WI38 (cell line): ENCODE measurements around the gene GRPEL1.

Experiments
- H3K4me3 ChIP-seq: 2 replicates; pipeline ENCODE4 v1.5.1; 2011; ENCODE audit warnings: low read depth, mild to moderate bottlenecking, control low read depth, low read length
- TF ChIP-seq, protein P1 (sequence below): IDR thresholded peaks from 2 replicates; pipeline ENCODE4 v1.5.1; 2012; ENCODE audit warnings: low read depth, mild to moderate bottlenecking, control low read depth, low read length

Gene GRPEL1

DNA sequence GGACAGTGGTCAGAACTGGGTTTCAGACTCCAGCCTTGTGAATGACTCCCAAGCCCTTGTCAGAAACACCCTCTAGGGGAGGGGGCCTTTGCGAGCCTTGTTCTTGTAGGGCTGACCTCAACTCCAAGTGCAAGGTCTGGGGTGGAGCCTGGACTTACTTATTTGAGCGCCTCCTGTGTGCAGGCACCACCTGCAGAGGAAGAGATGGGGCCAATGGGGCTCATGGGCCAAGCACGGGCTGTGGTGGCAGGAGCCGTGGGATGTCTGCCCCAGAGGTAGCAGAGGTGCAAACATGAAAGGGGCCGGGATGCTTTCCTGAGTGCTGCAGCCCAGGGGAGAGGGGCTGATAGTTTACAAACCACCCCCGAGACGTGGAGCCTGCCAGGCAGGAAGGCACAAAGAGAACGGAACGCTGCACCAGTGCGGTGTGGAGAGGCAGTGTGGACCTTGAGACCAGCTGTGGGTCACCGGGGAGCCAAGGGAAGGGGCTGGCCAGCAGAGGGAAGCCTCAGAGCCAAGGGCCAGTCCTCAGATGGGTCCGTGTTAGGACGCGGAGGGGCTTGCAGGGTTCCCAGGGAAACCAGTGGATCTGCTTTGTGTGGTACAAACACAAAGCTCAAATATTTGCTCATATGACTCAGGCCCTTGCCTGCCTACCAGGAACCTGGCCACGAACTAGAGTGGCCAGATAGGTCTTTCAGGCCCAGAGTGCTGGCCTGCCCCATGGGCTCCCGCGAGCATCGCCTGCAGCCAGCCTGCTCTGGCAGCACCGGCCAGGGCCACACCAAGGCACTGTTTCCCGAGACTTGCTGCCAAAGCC is 33.4 kb downstream of the GRPEL1 start:
- TF ChIP-seq, protein P1, sequence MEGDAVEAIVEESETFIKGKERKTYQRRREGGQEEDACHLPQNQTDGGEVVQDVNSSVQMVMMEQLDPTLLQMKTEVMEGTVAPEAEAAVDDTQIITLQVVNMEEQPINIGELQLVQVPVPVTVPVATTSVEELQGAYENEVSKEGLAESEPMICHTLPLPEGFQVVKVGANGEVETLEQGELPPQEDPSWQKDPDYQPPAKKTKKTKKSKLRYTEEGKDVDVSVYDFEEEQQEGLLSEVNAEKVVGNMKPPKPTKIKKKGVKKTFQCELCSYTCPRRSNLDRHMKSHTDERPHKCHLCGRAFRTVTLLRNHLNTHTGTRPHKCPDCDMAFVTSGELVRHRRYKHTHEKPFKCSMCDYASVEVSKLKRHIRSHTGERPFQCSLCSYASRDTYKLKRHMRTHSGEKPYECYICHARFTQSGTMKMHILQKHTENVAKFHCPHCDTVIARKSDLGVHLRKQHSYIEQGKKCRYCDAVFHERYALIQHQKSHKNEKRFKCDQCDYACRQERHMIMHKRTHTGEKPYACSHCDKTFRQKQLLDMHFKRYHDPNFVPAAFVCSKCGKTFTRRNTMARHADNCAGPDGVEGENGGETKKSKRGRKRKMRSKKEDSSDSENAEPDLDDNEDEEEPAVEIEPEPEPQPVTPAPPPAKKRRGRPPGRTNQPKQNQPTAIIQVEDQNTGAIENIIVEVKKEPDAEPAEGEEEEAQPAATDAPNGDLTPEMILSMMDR, result no peak
- H3K4me3 ChIP-seq, result no peak overlapping the region

DNA sequence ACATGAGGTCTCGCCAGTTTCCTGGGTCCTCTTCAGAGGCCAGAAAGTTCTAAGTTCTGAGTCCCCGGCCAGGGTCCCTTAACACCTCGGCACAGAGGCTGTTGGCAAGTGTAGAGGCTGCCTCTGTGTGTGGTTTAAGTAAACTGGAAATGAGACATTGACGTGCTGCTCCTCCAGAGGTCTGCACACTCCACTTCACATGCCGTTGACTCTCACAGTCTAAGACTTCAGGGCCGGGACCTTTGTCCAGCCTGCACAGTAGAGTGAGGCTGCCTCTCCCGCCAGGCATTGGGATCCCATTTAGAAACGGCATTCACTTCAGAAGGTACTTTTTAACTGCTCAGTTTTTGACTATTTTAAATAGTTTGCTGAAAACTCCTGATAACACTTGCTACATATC is 35.3 kb downstream of the GRPEL1 start:
- H3K4me3 ChIP-seq, result no peak overlapping the region
- TF ChIP-seq, protein P1, result no peak

DNA sequence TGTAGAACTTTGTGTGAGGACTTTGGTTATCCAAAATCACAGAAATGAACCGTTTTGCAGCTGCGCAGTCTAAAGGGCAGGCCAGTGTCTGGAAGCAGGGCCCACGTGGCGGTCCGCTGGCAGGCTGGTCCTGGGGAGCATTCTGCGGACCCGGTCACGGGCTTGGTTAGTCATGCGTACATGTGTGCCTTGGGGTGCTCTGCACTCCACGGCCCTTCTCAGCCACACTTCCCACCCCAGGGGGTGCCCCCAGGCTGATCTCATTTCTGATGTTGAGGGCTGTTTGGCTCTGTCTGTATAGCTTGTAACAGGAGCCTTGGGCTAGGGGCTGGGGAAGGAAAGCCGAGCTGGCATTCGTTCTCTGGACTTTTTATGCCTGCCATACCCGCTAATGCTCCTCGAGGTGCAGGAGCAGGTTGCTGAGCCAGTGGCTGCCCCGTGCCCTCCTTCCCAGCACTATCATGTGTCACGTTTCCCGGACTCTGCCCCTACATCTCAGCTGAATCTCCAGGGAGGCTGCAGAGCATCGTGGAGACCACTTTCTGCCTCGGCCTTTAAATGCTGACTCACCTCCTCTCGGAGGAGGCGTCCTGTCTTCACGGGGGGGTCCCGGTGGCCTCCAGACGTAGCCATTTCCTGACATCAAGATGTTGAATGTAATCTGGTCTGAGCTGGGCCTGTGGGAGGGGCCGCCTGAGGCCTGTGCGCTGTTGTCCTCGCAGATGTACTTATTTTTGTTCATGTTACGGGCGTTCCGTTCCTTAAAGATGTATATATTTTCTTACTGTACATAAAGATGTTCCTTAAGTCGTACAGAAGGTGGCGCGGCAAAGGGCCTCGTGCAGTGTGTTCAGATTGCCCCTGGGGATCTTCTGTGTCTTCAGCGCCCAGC is 36.1 kb downstream of the GRPEL1 start:
- TF ChIP-seq, protein P1, result no peak
- H3K4me3 ChIP-seq, result no peak overlapping the region

DNA sequence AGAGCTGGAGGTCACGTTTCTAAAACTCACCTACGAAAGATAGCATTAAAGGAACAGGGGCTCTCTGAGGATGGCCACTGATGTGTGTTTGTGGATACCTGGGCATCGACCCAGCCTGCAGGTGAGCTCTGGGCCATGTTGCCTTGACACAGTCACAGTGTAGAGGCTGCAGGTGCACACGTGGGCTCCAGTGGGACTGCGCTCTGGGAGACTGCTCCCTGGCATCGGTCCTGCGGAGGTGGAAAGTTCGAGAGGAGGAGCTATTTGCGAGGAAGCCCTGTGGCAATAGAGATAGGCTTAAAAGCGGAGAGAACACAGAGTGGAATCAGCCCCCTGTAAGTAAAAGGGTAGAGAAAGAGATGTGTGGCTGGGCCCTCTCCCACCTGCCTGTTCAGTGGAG is 37.0 kb downstream of the GRPEL1 start:
- H3K4me3 ChIP-seq, result no peak overlapping the region
- TF ChIP-seq, protein P1, result no peak

DNA sequence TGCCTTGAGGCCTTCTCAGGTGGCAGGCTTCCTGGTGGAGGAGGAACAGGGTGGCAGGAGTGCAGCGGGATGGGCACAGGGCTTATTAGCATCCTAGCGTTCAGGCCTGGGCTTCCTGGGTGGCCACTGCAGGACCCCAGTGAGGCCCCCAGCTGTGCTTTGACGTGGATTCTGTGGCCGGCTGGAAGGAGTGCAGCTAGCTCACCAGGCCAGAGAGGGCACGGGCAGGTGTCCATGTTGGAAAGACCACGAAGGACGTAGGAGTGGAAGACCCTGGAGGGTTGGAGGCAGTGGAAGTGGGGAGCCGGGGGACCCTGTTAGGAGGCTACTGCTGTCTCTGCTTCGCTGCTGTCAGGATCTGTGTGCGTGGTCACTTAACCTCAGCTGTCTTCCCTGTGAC is 37.9 kb downstream of the GRPEL1 start:
- TF ChIP-seq, protein P1, result no peak
- H3K4me3 ChIP-seq, result no peak overlapping the region

DNA sequence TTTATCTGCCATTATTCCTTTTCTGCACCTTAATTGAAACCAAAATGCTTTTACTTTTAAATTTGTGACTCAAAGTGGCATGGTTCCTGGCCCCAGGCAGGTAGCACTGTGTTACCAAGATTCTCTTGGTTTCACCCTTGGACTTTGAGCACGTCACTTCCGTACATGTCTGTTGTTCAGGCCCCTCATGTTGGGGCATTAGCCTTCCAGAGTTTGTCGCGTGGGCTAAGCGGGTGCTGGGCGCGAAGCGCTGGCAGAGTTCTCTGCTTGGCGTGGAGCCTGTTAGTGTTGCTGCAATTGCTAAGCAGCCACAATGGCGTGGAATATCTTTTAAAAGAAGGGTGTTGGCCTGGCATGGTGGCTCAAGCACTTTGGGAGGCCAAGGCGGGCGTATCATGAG is 38.7 kb downstream of the GRPEL1 start:
- no peak overlapping the region for H3K4me3 ChIP-seq
- TF ChIP-seq, protein P1, result no peak

DNA sequence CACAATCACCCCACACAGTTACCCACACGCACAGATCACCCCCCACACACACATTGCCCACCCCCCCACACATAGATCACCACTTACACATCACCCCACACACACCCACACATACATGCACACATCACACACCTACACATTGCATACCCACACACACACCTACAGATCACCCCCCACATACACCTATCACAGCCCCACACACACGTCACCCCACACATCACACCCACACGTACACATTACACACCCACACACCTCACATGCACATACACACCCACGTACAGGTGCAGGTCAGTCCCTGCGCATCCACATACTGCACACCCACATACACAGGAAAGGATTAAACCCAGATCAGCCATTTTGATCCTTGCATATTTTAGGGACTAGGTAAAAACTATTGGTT is 40.0 kb downstream of the GRPEL1 start:
- no peak overlapping the region for H3K4me3 ChIP-seq
- TF ChIP-seq, protein P1, result no peak
